GM15510 (cell line): ENCODE results near the gene TERT.

Source experiments
- POLR2A ChIP-seq: IDR thresholded peaks from 3 replicates; pipeline ENCODE4 v1.6.1; 2011; ENCODE audit warnings: borderline replicate concordance; ENCODE audit not compliant: insufficient read length; ENCODE audit errors: extremely low read depth

Gene TERT

GRCh38 chr5:1216211-1216917 is 78.5 kb downstream of the TERT start:
- no peak for TF ChIP-seq POLR2A

GRCh38 chr5:1215320-1216096 is 79.4 kb downstream of the TERT start:
- TF ChIP-seq POLR2A: no peak

GRCh38 chr5:1214936-1215220 is 80.0 kb downstream of the TERT start:
- no peak for TF ChIP-seq POLR2A

GRCh38 chr5:1214163-1214935 is 80.5 kb downstream of the TERT start:
- TF ChIP-seq POLR2A: no peak

GRCh38 chr5:1213508-1214162 is 81.2 kb downstream of the TERT start:
- no peak for TF ChIP-seq POLR2A

GRCh38 chr5:1212881-1213280 is 82.0 kb downstream of the TERT start:
- TF ChIP-seq POLR2A: no peak

GRCh38 chr5:1212271-1212670 is 82.6 kb downstream of the TERT start:
- TF ChIP-seq POLR2A: no peak

- no peak for TF ChIP-seq POLR2A
Observed at GRCh38 chr5:1211701-1212100, 83.2 kb downstream of the TERT start.

- TF ChIP-seq POLR2A: no peak
Observed at GRCh38 chr5:1210832-1211251, 84.0 kb downstream of the TERT start.

- no peak for TF ChIP-seq POLR2A
Observed at GRCh38 chr5:1209896-1210776, 84.7 kb downstream of the TERT start.

- no peak for TF ChIP-seq POLR2A
Observed at GRCh38 chr5:1209489-1209852, 85.4 kb downstream of the TERT start.

- TF ChIP-seq POLR2A: no peak
Observed at GRCh38 chr5:1208743-1209488, 86.0 kb downstream of the TERT start.

GRCh38 chr5:1208221-1208742 is 86.6 kb downstream of the TERT start:
- no peak for TF ChIP-seq POLR2A
